T-helper 1 cell treated with Interleukin-12 subunit alpha and Interleukin-12 subunit beta and Interleukin-4 antibody, amounts not matched to agents 30 μg/mL and 1 μg/mL, for 36 hours (primary cell): Measurements from ENCODE around the gene PLCL2.

ENCODE experiments used
- H3K27ac Mint-ChIP-seq: one replicate; pipeline ENCODE4 v1.8.0; 2021; ENCODE audit warnings: mild to moderate bottlenecking, mixed read lengths
- H3K27me3 Mint-ChIP-seq: one replicate; pipeline ENCODE4 v1.8.0; 2021; ENCODE audit warnings: low read depth, mixed read lengths
- H3K36me3 Mint-ChIP-seq: one replicate; pipeline ENCODE4 v1.8.0; 2021; ENCODE audit warnings: low read depth, mixed read lengths
- H3K4me1 Mint-ChIP-seq: one replicate; pipeline ENCODE4 v1.8.0; 2021; ENCODE audit warnings: low read depth, mixed read lengths
- H3K4me3 Mint-ChIP-seq: one replicate; pipeline ENCODE4 v1.8.0; 2021; ENCODE audit warnings: mild to moderate bottlenecking, moderate library complexity, mixed read lengths
- H3K9me3 Mint-ChIP-seq: one replicate; pipeline ENCODE4 v1.8.0; 2021; ENCODE audit warnings: mixed read lengths

PLCL2 gene

DNA sequence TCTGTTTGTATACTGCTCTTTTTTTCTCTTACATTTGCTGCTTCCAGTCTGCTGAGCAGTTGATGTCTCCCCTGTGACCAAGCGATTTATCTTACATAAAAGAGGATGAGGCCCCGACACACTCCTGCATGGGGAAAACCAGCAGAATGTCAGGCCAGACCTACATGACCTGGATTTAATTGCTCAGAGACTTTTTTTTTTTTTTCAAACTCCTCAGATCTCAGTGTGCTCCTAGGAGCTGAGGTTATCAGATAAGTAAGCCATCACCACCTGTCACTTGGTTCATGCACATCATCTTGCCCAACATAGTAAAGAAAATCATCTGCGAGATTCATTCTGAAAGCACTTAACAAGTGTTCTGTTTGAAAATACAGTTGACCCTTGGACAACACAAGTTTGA is 163.1 kb downstream of the PLCL2 start:
- Mint-ChIP-seq H3K9me3 (peaks cover 16% of the 10 kb centered on the region), H3K4me1 (peaks cover 40% of the 10 kb centered on the region), H3K27me3 (no peaks in the 10 kb centered on the region), H3K27ac (no peak overlapping the region), H3K36me3 (peaks cover 59% of the 10 kb centered on the region), H3K4me3 (no peak overlapping the region)

DNA sequence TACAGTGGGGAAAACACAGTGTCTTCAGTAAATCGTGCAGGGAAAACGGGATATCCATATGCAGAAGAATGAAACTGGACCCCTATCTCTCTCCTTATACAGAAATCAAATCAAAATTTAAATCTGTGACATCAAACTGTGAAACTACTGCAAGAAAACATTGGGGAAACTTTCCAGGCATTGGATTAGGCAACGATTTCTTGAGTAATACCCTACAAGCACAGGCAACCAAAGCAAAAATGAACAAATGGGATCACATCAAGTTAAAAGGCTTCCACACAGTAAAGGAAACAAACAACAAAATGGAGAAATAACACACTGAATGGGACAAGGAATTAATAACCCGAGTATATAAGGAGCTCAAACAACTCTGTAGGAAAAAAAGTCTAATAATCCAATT is 165.3 kb downstream of the PLCL2 start:
- Mint-ChIP-seq H3K27me3 (no peaks in the 10 kb centered on the region), H3K4me1 (peaks cover 39% of the 10 kb centered on the region), H3K27ac (no peak overlapping the region), H3K4me3 (no peak overlapping the region), H3K9me3 (peaks cover 36% of the 10 kb centered on the region), H3K36me3 (peaks cover 69% of the 10 kb centered on the region)

DNA sequence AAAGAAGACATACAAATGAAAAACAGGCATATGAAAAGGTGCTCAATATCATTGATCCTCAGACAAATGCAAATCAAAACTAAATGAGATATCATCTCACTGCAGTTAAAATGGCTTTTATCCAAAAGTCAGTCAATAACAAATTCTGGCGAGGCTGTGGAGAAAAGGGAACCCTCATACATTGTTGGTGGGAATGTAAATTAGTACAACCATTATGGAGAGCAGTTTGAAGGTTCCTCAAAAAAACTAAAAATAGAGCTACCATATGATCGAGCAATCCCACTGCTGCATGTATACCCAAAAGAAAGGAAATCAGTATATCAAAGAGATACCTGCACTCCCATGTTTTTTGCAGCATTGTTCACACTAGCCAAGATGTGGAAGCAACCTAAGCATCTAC is 165.8 kb downstream of the PLCL2 start:
- H3K4me3 Mint-ChIP-seq, result no peak overlapping the region
- peaks cover 36% of the 10 kb centered on the region for H3K9me3 Mint-ChIP-seq
- no peaks in the 10 kb centered on the region for H3K27me3 Mint-ChIP-seq
- H3K27ac Mint-ChIP-seq, result no peak overlapping the region
- peaks cover 35% of the 10 kb centered on the region for H3K4me1 Mint-ChIP-seq
- peaks cover 67% of the 10 kb centered on the region for H3K36me3 Mint-ChIP-seq

DNA sequence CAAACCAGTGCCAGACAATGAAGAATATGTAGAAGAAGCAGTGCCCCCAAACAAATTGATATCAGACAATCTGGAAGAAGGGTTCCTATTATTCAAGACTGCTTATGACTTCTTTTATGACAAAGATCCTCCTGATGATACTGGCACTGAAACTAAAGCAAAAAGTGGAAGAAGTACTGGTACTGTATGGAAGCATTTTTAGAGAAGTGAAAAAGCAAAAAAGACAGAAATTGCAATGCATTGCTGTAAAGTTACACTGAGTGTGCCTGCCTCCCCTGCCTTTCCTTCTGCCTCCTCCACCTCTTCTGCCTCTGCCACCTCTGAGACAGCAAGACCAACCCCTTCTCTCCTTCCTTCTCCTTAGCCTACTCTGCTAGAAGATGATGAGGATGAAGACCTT is 167.6 kb downstream of the PLCL2 start:
- peaks cover 21% of the 10 kb centered on the region for H3K4me1 Mint-ChIP-seq
- no peak overlapping the region for H3K4me3 Mint-ChIP-seq
- H3K9me3 Mint-ChIP-seq, result peaks cover 36% of the 10 kb centered on the region
- H3K36me3 Mint-ChIP-seq, result peaks cover 63% of the 10 kb centered on the region
- H3K27me3 Mint-ChIP-seq, result no peaks in the 10 kb centered on the region
- H3K27ac Mint-ChIP-seq, result no peak overlapping the region

DNA sequence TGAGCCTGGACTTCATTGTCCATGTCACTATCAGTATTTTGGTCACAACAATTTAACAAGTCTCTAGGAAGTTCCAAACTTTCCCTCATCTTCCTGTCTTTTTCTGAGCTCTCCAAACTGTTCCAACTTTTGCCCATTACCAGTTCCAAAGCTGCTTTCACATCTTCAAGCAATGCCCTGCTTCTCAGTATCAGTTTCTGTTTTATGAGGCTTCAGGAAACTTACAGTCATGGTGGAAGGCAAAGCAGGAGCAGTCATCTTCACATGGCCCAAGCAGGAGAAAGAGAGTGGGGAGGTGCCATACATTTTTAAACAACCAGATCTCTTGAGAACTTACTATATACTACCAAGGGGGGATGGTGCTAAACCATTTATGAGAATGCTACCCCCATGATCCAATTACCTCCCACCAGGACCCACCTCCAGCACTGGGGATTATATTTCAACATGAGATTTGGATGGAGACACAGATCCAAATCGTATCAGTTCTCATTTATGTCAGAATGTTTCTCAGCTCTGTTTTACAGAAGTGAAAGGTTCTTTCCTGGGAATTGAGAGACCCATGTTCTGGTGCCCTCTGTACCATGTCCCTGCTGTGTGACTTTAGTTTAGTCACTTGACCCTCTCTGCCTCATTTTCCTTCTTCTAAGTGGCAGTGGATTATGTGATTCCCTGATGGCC is 169.7 kb downstream of the PLCL2 start:
- H3K9me3 Mint-ChIP-seq, result peaks cover 32% of the 10 kb centered on the region

DNA sequence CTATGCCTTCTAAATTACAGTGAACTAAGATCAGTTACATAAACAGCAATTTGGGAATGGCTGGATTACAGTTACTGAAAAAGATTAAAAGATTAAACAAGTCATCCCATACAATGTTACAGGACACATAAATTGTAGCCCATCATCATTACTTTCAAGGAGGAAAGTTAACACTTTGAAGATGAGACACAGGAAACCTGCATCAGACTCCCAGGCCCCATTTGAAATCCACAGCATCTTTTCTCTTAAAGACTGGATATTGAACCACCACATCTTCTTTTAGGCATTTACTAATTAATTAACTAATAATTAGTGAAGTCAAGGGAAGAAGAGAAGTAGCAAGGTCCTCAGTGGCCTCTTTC is 170.2 kb downstream of the PLCL2 start:
- Mint-ChIP-seq H3K4me3 (no peak overlapping the region), H3K36me3 (peaks cover 60% of the 10 kb centered on the region), H3K4me1 (peaks cover 17% of the 10 kb centered on the region), H3K27ac (no peak overlapping the region), H3K9me3 (peaks cover 28% of the 10 kb centered on the region), H3K27me3 (no peaks in the 10 kb centered on the region)

More for the DNA sequence above, 169.7 kb downstream of the PLCL2 start:
- Mint-ChIP-seq H3K4me1 (peaks cover 17% of the 10 kb centered on the region), H3K27me3 (no peaks in the 10 kb centered on the region), H3K36me3 (peaks cover 59% of the 10 kb centered on the region), H3K27ac (peak overlapping the region; percentile 16), H3K4me3 (no peak overlapping the region)

DNA sequence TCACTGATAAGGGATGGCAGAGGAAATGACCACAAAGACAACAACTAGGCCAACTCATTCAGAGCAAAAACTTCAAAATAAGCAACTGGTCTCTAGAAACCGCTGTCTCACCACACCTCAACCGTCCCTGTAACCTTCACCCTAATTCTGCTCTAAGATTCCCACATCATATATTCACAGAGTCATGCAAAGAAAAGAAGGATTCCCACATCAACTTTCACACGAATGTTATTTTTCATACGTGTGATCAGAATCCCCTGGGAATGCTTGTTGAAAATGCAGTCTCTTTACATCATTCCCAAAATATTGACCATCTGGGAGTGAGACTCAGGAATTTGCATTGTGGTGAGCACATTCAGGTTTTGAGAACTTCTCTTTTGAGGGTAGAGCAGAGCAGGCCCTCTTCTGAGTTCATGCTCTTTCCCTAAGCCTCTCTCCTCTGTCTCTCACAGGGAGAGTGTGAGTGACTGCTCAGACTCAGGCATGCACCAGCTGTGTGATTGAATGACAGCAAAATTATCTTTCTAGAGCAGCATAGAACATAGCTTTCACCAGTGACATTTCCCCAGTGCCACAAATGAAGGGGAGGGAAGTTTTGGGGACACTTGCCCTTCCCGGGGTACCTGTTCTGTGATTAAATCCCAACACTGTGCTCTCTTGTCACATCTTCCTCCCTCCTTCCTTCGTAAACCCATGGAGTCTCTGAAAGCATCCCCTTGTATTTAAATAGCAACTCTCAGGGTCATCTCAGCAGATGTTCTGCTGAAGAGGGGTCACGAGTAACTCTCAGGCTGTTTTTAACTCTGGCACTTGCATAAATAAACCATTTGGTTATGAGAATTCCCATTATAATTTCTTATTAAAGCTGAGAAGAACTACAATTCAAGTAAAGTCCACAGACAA is 170.9 kb downstream of the PLCL2 start:
- H3K9me3 Mint-ChIP-seq, result peaks cover 24% of the 10 kb centered on the region
- H3K4me1 Mint-ChIP-seq, result peaks cover 14% of the 10 kb centered on the region
- H3K27me3 Mint-ChIP-seq, result no peaks in the 10 kb centered on the region
- peaks cover 58% of the 10 kb centered on the region for H3K36me3 Mint-ChIP-seq
- H3K4me3 Mint-ChIP-seq, result no peak overlapping the region
- H3K27ac Mint-ChIP-seq, result no peak overlapping the region

DNA sequence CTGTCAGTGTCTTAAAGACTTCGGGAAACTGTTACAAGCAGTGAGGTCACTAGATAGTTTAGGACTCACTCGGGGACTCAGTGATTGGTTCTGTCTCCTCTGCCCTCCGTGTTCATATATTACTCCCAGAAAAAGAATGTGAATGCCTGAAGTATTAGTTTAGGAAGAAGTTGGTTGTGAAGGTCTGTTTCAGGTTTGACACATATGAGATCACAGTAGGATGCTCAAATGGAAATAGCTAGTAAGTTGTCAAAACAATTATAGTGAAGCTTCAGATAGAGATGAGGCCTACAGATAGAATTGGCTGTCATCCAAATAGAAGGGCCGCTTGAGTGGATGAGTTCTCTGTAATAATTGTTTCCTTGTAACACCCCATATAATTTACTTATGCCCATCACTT is 172.6 kb downstream of the PLCL2 start:
- Mint-ChIP-seq H3K27me3 (no peaks in the 10 kb centered on the region), H3K4me1 (peaks cover 14% of the 10 kb centered on the region), H3K9me3 (peaks cover 21% of the 10 kb centered on the region), H3K36me3 (peaks cover 53% of the 10 kb centered on the region), H3K4me3 (no peak overlapping the region), H3K27ac (no peak overlapping the region)

DNA sequence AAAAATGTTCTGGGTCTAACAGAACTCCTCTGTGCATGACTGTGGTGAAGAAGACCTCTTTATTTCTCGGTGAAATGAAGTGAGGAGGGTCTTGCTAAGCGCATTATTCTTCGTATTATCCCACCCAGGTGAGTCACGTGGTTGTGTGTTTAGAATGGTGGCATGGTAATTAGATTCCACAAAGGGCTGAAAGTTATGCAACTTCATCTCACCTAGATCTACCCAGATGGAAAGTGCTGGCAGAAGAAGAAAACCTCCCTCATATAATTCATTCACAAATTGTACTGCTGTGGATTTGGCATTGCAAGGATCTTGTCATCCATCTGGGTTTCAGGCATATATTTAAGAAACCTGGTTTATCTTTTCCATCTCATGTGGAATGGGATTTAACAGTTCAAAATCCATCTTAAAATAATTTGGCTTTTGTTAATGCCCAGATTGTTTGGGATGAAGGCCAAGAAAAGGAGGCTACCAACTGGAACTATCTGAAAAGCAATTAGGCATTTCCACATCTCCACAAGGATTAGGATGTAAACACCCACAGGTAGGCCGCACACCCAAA is 175.3 kb downstream of the PLCL2 start:
- H3K9me3 Mint-ChIP-seq, result no peaks in the 10 kb centered on the region
- H3K36me3 Mint-ChIP-seq, result peaks cover 47% of the 10 kb centered on the region
- no peak overlapping the region for H3K27ac Mint-ChIP-seq
- peaks cover 12% of the 10 kb centered on the region for H3K4me1 Mint-ChIP-seq
- H3K4me3 Mint-ChIP-seq, result no peak overlapping the region
- no peaks in the 10 kb centered on the region for H3K27me3 Mint-ChIP-seq

DNA sequence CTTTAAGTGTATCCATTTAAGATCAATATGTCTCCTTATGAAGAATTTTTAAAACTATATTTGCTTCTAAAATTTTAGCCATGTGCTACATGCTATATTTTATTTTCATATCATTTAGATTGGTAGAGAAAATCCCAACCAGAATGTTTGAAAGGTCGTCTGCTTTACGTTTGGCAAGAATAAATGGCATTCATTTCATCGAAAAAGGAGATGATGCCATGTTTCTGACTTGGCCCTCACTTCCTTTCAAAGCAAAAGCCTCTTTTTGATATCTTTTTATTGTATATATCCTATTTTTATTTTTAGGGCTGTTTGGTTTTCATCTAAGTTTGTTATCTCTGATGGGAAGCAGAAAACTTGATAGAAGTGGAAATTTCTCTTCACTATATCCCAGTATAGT is 176.2 kb downstream of the PLCL2 start:
- Mint-ChIP-seq H3K27ac (no peak overlapping the region), H3K4me1 (peaks cover 14% of the 10 kb centered on the region), H3K4me3 (no peak overlapping the region), H3K36me3 (peaks cover 49% of the 10 kb centered on the region), H3K9me3 (no peaks in the 10 kb centered on the region), H3K27me3 (no peaks in the 10 kb centered on the region)

DNA sequence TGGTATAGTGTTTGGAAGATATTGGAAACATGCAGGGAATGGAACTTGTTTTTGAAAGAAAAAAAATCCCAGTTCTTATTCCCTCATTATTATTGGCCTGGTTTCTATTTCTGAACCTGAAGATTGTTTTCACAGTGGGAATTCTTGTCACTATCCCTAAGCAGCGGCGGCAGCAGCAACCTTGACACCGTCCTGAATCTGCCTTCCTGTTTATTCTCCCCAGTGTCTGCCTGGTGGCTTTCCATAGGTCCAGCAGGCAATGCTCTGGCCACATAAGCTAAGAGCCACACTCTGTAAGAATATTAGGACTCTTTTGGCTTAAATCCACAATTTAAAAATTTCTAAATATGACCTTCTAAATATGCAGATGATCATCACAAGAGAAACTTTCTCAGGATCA is 178.0 kb downstream of the PLCL2 start:
- H3K4me1 Mint-ChIP-seq, result peaks cover 14% of the 10 kb centered on the region
- H3K27ac Mint-ChIP-seq, result no peak overlapping the region
- H3K4me3 Mint-ChIP-seq, result no peak overlapping the region
- H3K27me3 Mint-ChIP-seq, result no peaks in the 10 kb centered on the region
- H3K36me3 Mint-ChIP-seq, result peaks cover 49% of the 10 kb centered on the region
- no peaks in the 10 kb centered on the region for H3K9me3 Mint-ChIP-seq

DNA sequence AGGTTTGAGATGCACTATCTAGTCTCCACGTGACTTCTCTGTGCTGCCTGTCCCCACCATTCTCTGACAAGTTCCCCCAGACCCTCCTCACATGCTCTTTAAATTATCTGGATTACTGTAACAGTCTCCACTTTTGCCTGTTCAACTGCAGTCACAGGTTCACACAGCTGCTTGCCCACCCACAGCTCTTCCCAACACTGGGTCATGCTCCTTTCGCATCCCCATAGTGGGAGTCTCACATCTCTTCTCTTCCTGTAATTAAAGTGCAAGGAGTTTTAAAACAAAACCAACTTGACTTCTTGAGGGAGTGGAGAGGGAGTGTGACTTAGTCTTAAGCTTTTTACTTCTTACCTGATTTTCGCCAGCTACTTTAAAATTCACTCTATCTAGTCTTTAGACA is 178.8 kb downstream of the PLCL2 start:
- H3K27ac Mint-ChIP-seq, result no peak overlapping the region
- H3K36me3 Mint-ChIP-seq, result peaks cover 48% of the 10 kb centered on the region
- H3K27me3 Mint-ChIP-seq, result no peaks in the 10 kb centered on the region
- H3K4me3 Mint-ChIP-seq, result no peak overlapping the region
- H3K4me1 Mint-ChIP-seq, result peaks cover 14% of the 10 kb centered on the region
- H3K9me3 Mint-ChIP-seq, result no peaks in the 10 kb centered on the region

DNA sequence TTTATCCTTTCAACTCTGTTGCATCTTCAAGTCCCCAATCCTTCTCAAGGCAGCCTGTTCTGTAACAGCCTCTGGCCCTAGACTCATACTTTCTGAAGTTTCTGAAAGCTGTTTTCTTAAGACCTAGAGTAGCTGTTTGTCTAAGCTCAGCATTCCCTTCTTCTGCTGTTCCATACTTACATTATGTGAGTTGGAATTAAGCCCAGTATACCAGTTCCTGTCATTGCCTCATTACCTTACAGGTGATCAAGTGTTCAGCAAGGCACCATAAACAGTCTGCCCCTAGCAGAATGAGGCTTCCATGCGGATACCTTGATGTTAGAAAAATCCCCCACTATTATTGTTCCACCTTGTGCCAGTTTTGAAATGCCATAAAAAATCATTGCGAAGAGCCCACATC is 180.6 kb downstream of the PLCL2 start:
- H3K4me1 Mint-ChIP-seq, result peaks cover 16% of the 10 kb centered on the region

DNA sequence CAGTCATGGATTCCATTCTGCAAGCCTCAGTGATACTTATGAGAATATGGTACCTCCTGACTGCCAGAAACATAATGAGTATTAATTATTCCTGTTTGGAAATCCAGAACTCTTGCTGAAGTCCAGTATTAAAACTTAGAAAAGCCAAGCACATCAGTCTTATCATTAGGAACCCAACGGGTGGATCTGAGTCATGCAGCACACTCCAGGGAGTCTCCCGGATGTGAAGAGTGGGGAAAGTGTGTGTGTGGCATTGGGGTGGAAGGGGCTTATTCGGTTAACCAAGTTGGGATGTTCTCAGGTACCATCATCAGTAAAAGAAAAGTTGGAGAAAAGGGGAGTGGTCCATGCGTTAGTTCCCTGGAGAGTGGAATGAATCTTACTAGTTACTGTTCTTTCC is 181.1 kb downstream of the PLCL2 start:
- no peak overlapping the region for H3K27ac Mint-ChIP-seq
- no peak overlapping the region for H3K4me3 Mint-ChIP-seq
- H3K4me1 Mint-ChIP-seq, result peaks cover 19% of the 10 kb centered on the region
- H3K27me3 Mint-ChIP-seq, result no peaks in the 10 kb centered on the region
- peaks cover 56% of the 10 kb centered on the region for H3K36me3 Mint-ChIP-seq
- no peaks in the 10 kb centered on the region for H3K9me3 Mint-ChIP-seq

More for the DNA sequence above, 180.6 kb downstream of the PLCL2 start:
- H3K27ac Mint-ChIP-seq, result no peak overlapping the region
- H3K9me3 Mint-ChIP-seq, result no peaks in the 10 kb centered on the region
- no peak overlapping the region for H3K4me3 Mint-ChIP-seq
- peaks cover 53% of the 10 kb centered on the region for H3K36me3 Mint-ChIP-seq
- no peaks in the 10 kb centered on the region for H3K27me3 Mint-ChIP-seq

DNA sequence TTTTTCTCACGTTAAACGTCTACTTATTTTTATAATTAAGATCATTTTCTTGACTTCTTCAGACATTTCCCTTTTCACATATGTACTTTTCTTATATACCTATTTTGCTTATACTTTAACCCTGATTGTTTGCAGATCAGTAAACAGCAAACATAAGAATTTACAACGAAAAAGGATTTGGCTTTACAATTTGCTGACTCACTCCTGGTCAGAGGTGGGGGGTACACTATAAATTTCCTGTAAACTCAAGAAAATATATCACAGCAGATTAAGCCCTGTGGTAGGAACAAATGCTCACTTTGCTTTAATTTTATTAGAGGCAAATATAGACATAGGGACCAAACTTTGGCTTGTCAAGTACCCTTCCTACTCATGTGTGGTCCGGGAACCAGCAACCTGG is 185.0 kb downstream of the PLCL2 start:
- no peak overlapping the region for H3K4me3 Mint-ChIP-seq
- H3K4me1 Mint-ChIP-seq, result peaks cover 25% of the 10 kb centered on the region
- no peak overlapping the region for H3K27ac Mint-ChIP-seq
- no peaks in the 10 kb centered on the region for H3K9me3 Mint-ChIP-seq
- peaks cover 43% of the 10 kb centered on the region for H3K36me3 Mint-ChIP-seq
- H3K27me3 Mint-ChIP-seq, result no peaks in the 10 kb centered on the region
